ENCODE data around the gene PPM1H.

- TF ChIP-seq, protein P1, sequence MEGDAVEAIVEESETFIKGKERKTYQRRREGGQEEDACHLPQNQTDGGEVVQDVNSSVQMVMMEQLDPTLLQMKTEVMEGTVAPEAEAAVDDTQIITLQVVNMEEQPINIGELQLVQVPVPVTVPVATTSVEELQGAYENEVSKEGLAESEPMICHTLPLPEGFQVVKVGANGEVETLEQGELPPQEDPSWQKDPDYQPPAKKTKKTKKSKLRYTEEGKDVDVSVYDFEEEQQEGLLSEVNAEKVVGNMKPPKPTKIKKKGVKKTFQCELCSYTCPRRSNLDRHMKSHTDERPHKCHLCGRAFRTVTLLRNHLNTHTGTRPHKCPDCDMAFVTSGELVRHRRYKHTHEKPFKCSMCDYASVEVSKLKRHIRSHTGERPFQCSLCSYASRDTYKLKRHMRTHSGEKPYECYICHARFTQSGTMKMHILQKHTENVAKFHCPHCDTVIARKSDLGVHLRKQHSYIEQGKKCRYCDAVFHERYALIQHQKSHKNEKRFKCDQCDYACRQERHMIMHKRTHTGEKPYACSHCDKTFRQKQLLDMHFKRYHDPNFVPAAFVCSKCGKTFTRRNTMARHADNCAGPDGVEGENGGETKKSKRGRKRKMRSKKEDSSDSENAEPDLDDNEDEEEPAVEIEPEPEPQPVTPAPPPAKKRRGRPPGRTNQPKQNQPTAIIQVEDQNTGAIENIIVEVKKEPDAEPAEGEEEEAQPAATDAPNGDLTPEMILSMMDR (IDR thresholded peaks at IDR 0.05) = no peak
- TF ChIP-seq POLR2A (IDR thresholded peaks at IDR 0.05) = no peak
Observed at GRCh38 chr12:62886796-62887195, 48.2 kb downstream of the PPM1H start.

Data from lower leg skin (tissue), 3 donors.